Caki2 (cell line): ENCODE measurements around the gene ZNF746. TPM values are rescaled to one million over a fixed set of nuclear protein-coding genes. Genes with fewer than 3 reads are reported as not detected.
A peak's percentile ranks its signal among the peaks of the same experiment; 100 is the strongest.

ENCODE experiments used
- DNase-seq: peaks from one replicate; pipeline ENCODE4 v3.0.0-alpha.2; 2015; ENCODE audit warnings: low read depth
- in situ Hi-C: cut with HindIII; loops from 2 replicates; pipeline ENCODE4 v1.10.0; 2016; ENCODE audit warnings: low sequenced_read_pairs, low pct_unique_long_range_greater_than_20kb, mixed read lengths
- total RNA-seq: library from RNA; depleted of rRNA; stranded (reverse); fragments of >200 nt; shearing (Covaris generic); gene quantifications from 2 replicates; pipeline ENCODE4 v1.2.3, GENCODE V29; 2014; ENCODE audit warnings: low replicate concordance; rRNA removed

The ZNF746 gene
- 41.4 and 48.6 TPM in 2 replicates for total RNA-seq

GRCh38 chr7:149497467-149498261, at the start of gene ZNF746:
ZNF746 (minus strand) TSS chr7:149497809; CDS start chr7:149497536, 273 bp downstream.
- peak; percentile 67 for DNase-seq
- in situ Hi-C loops = no loop called here

DNA sequence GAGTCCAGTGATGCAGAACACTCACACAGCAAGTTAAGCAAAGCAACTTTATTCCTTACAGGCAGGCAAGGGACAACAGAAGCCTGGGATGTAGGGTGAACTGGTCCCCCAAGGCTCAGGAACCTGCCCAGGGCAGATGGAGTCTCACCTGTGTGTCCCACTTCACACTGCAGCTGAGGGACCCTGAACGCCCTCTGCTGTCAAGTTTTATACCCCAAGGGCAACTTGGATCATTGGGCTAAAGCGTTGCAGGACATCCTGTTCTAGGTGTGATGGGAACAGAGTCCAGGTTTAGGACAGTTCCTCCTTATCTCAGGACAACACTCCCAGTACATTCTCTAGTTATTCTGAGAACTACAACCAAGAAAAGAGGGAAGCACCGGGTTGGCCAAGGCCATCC, 49.5 kb upstream of the ZNF746 start:
- in situ Hi-C loops = no loop called here

GRCh38 chr7:149546331-149546730, 48.7 kb upstream of the ZNF746 start:
- in situ Hi-C loops = no loop called here
- no peak for DNase-seq

More for the DNA sequence above, 49.5 kb upstream of the ZNF746 start:
- DNase-seq = no peak

- in situ Hi-C loops = no loop called here
- DNase-seq = no peak
Measured at GRCh38 chr7:149544028-149544427, 46.4 kb upstream of the ZNF746 start.

GRCh38 chr7:149532654-149533053, 35.0 kb upstream of the ZNF746 start:
- no peak for DNase-seq
- in situ Hi-C loops = no loop called here

DNA sequence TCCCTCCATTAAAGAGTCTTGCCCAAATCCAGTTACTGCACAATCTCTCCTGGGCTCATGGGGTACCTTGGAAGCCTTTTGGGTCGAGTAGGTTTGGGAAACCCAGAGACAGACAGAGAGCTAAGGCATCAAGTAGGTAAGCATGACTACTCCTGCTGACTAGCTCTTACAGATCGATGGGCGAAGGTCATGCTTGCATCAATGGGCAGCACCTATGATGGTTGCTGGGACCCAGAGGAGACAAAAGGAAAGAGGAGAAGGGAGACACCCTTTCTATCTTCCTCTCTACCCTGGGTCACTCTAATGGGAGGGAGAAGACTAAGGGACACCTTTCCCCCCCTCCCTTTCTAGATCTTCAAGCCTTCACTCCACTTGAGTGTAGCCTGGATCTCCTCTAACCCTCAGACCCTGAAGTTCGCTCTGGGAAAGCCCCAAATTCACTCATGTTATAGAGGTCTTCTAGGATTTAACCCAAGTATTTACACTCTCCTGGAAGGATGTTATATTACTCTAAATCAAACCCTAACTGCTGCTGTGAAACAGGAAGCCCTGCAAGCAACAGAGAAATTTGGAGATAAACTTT, 31.6 kb upstream of the ZNF746 start:
- in situ Hi-C loops = no loop called here
- no peak for DNase-seq

DNA sequence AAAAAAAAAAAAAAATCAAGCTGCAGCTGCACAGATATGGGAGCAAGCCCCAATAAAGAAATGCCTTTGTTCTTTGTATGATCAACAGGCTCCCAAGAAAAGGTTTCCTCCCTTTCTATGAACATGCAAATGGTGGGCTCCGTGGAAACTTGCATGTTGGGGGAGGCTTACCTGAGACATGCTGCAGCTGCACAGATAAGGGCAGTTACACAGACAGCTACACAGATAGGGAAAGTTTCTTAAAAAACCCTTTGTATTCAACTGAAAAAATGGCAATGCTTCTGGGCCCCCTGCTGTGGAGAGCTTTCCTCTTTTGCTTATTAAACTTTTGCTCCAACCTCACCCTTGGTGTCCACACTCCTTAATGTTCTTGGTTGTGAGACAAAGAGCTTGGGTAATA, 29.8 kb upstream of the ZNF746 start:
- DNase-seq = no peak
- in situ Hi-C loops = no loop called here

DNA sequence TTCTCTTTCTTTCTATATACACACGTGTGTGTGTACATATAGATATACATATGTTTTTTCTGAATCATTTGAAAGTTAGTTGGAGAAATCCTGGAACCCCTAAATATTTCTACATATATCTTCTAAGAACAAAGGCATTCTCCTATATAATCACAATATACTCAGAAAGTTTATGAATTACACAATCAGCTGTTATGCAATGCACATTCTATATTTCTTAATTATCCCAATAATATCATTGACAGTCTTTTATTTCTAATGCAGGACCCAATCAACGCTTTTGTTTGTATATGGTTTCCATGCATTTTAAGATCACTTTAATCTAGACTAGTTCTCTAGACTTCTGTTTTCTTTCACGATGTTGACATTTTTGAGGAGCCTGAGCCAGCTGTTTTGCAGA, 27.7 kb upstream of the ZNF746 start:
- DNase-seq = no peak
- in situ Hi-C loops = no loop called here

DNA sequence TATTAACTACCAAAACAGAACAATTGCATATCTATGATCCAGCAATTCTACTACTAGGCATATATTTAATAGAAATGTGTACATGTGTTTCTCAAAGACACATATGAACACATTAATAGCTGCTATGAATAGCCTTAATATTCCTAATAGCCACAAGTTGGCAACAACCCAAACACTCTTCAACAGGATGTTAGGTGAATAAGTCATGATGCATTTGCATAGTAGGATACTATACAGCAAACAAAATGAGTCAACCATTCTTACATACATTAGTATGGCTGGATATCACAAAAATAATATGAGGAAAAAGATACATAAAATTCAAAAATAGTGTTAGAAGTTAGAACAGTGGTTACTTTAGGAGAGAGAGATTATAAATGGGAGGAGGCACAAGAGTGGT, 26.8 kb upstream of the ZNF746 start:
- DNase-seq = no peak
- in situ Hi-C loops = no loop called here

GRCh38 chr7:149510248-149510647, 12.6 kb upstream of the ZNF746 start:
- DNase-seq = no peak
- in situ Hi-C loops = no loop called here

DNA sequence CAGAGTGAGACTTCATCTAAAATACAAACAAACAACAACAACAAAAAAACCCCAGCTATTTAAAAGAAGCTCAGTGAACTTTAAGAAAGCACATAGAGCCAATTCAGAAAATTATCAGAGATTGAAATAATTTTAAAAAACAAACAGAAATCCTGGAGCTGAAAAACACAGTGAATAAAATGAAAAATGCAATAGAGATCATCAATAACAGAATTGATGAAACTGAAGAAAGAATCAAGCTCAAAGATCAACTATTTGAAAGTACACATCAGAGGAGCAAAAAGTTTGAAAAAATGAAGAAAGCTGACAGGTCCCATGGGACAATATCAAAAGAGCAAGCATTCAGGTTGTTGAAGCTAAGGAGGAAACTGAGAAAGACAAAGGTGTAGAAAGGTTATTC, 12.2 kb upstream of the ZNF746 start:
- no peak for DNase-seq
- in situ Hi-C loops = no loop called here

- DNase-seq = no peak
- in situ Hi-C loops = no loop called here
Measured at GRCh38 chr7:149505551-149505950, 7.9 kb upstream of the ZNF746 start.

DNA sequence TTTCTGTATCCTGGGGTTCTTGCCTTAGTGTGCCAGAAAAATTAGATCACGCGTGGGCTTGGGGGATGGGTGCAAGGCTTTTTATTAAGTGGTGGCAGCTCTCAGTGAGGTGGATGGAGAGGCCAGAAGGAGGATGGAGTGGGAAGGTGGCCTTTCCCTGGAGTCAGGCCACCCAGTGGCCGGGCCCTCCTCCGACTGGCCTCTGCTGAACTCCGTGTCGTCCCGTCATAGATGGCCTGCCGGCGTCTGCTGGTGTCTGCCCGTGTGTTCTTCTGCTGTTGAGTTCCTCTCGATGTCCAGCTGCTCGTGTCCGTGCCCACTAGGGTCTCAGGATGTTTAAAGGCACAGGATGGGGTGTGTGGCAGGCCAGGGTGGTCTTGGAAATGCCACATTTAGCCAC, 4.0 kb upstream of the ZNF746 start:
- DNase-seq = no peak
- in situ Hi-C loops = no loop called here

GRCh38 chr7:149500910-149501309, 3.3 kb upstream of the ZNF746 start:
- in situ Hi-C loops = no loop called here
- DNase-seq = no peak

DNA sequence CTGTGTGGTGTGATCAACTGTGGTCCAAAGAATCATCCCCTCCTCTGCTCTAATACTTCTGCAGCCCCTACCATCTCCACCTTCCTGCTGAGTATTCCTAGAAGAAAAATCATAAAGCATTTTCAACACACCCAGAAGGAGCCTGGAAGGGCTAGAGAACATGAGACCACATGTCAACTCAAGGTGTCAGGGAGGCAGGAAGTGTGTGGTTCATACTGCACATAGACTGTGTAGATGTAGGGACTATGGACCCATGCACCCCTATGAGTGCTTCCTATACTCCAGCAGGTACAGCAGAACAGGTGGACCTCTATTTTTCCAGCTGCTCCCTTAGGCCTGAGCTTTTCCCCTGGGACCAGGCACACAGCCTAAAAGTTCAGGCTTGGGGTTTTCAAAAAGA, 2.6 kb upstream of the ZNF746 start:
- DNase-seq = no peak
- in situ Hi-C loops = no loop called here

- in situ Hi-C loops = no loop called here
- DNase-seq = no peak
Measured at GRCh38 chr7:149498811-149499210, 1.2 kb upstream of the ZNF746 start.

GRCh38 chr7:149496642-149497391, 792 bp downstream of the ZNF746 start:
- peak; percentile 49 for DNase-seq

GRCh38 chr7:149495785-149496641, 1.6 kb downstream of the ZNF746 start:
- in situ Hi-C loops = no loop called here
- peak; percentile 86 for DNase-seq

More at GRCh38 chr7:149496642-149497391, 792 bp downstream of the ZNF746 start:
- in situ Hi-C loops = no loop called here
